SK-N-SH treated with all-trans-retinoic acid at 6 μM for 48 hours (cell line): ENCODE data around the gene PFKL.

Experiments used
- ARNTL ChIP-seq: fragments of 450-650 bp; formaldehyde crosslinking; IDR thresholded peaks from 2 replicates; pipeline ENCODE4 v1.5.0; 2020; ENCODE audit warnings: low read depth, mild to moderate bottlenecking, moderate library complexity, borderline replicate concordance
- ESRRG ChIP-seq: fragments of 250-450 bp; sonication (Bioruptor Pico); IDR thresholded peaks from 2 replicates; pipeline ENCODE4 v1.6.1; 2021; ENCODE audit warnings: mild to moderate bottlenecking
- OSR1 ChIP-seq: fragments of 250-450 bp; sonication (Bioruptor Pico); IDR thresholded peaks from 2 replicates; pipeline ENCODE4 v1.8.0; 2022; ENCODE audit warnings: moderate library complexity, mild to moderate bottlenecking, inconsistent platforms
- RARB ChIP-seq: fragments of 250-450 bp; sonication (Bioruptor Pico); IDR thresholded peaks from 2 replicates; pipeline ENCODE4 v1.8.0; 2021; ENCODE audit warnings: mild to moderate bottlenecking, moderate library complexity
- SNAI2 ChIP-seq: fragments of 250-450 bp; sonication (Bioruptor Pico); IDR thresholded peaks from 2 replicates; pipeline ENCODE4 v1.5.0; 2020; ENCODE audit warnings: mild to moderate bottlenecking, moderate library complexity
- TCF4 ChIP-seq: fragments of 250-450 bp; sonication (Bioruptor Pico); IDR thresholded peaks from 2 replicates; pipeline ENCODE4 v1.8.0; 2021; ENCODE audit warnings: mild to moderate bottlenecking, moderate library complexity, borderline replicate concordance
- ZFP3 ChIP-seq: fragments of 250-450 bp; sonication (Bioruptor Pico); IDR thresholded peaks from 2 replicates; pipeline ENCODE4 v1.5.0; 2020; ENCODE audit warnings: mild to moderate bottlenecking, moderate library complexity
- ZFP30 ChIP-seq: fragments of 450-650 bp; formaldehyde crosslinking; IDR thresholded peaks from 2 replicates; pipeline ENCODE4 v1.5.0; 2022; ENCODE audit warnings: mild to moderate bottlenecking, moderate library complexity
- ZNF565 ChIP-seq: fragments of 450-650 bp; formaldehyde crosslinking; conservative IDR thresholded peaks from 2 replicates; pipeline ENCODE4 v1.5.0; 2020; ENCODE audit warnings: low read depth, mild to moderate bottlenecking, moderate library complexity
- TF ChIP-seq, protein P1 (sequence below): fragments of 250-450 bp; sonication (Bioruptor Pico); IDR thresholded peaks from 2 replicates; pipeline ENCODE4 v1.8.0; 2021; ENCODE audit warnings: low read depth, mild to moderate bottlenecking, moderate library complexity, borderline replicate concordance
- TF ChIP-seq, protein P2 (sequence below): fragments of 250-450 bp; sonication (Bioruptor Pico); IDR thresholded peaks from 2 replicates; pipeline ENCODE4 v1.8.0; 2020; ENCODE audit warnings: mild to moderate bottlenecking, moderate library complexity, borderline replicate concordance

DNA sequence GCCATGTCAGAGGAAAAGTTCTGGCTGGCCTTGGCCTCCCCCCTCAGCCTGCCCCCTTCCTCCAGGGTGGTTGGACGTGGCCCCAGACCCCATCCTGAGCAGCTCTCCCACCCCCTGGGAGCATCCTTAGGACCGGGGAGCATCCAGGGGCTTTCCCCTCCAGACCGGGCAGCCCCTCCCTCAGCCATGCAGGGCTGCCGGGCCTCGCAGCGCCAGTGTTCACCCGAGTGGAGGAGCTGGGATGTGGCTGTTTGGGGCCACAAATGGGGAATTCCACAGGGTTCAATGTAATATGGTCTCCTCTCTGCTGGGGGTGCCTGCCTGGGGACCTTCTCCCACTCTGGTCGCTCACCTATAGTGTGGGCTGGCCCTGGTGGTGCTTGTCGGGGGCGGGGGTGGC, 4.2 kb upstream of the PFKL start:
- TF ChIP-seq ZFP30 (CRISPR knock-in tag) (no peak), ESRRG (CRISPR knock-in tag) (no peak), ARNTL (no peak), ZFP3 (CRISPR knock-in tag) (no peak), SNAI2 (CRISPR knock-in tag) (no peak), ZNF565 (CRISPR knock-in tag) (no peak), TCF4 (CRISPR knock-in tag) (no peak), RARB (CRISPR knock-in tag) (no peak), OSR1 (CRISPR knock-in tag) (no peak)
- TF ChIP-seq, protein P1, sequence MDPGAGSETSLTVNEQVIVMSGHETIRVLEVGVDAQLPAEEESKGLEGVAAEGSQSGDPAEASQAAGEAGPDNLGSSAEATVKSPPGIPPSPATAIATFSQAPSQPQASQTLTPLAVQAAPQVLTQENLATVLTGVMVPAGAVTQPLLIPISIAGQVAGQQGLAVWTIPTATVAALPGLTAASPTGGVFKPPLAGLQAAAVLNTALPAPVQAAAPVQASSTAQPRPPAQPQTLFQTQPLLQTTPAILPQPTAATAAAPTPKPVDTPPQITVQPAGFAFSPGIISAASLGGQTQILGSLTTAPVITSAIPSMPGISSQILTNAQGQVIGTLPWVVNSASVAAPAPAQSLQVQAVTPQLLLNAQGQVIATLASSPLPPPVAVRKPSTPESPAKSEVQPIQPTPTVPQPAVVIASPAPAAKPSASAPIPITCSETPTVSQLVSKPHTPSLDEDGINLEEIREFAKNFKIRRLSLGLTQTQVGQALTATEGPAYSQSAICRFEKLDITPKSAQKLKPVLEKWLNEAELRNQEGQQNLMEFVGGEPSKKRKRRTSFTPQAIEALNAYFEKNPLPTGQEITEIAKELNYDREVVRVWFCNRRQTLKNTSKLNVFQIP (CRISPR knock-in tag): no peak
- TF ChIP-seq, protein P2, sequence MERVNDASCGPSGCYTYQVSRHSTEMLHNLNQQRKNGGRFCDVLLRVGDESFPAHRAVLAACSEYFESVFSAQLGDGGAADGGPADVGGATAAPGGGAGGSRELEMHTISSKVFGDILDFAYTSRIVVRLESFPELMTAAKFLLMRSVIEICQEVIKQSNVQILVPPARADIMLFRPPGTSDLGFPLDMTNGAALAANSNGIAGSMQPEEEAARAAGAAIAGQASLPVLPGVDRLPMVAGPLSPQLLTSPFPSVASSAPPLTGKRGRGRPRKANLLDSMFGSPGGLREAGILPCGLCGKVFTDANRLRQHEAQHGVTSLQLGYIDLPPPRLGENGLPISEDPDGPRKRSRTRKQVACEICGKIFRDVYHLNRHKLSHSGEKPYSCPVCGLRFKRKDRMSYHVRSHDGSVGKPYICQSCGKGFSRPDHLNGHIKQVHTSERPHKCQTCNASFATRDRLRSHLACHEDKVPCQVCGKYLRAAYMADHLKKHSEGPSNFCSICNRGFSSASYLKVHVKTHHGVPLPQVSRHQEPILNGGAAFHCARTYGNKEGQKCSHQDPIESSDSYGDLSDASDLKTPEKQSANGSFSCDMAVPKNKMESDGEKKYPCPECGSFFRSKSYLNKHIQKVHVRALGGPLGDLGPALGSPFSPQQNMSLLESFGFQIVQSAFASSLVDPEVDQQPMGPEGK (CRISPR knock-in tag): no peak
